Activated T-cell treated with anti-CD3 and anti-CD28 coated beads for 24 hours (primary cell): ENCODE results near the gene TATDN3.
"Not testable (repeated sequence)": the region's sequence is repeated elsewhere in the genome, so short reads cannot be mapped to it uniquely, and the experiment has no call there.

Source experiments
- DNase-seq: peaks from one replicate; pipeline ENCODE4 v3.0.0-alpha.2; 2020; ENCODE audit warnings: low read depth

Gene TATDN3

DNA sequence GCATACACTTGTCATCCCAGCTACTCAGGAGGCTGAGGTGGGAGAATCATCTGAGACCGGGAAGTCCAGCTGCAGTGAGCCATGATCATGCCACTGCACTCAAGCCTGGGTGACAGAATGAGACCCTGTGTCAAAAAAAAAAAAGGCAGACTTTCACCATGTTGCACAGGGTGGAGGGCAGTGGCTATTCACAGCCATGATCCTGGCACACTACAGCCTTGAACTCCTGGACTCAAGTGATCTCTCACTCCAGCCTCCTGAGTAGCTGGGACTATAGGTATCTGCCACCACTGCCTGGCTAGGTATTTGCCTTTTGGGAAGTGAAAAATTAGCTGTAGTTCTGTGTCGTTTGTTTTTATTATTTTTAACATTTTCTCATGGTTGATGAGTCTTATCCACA, 36.7 kb downstream of the TATDN3 start:
- DNase-seq = no peak

DNA sequence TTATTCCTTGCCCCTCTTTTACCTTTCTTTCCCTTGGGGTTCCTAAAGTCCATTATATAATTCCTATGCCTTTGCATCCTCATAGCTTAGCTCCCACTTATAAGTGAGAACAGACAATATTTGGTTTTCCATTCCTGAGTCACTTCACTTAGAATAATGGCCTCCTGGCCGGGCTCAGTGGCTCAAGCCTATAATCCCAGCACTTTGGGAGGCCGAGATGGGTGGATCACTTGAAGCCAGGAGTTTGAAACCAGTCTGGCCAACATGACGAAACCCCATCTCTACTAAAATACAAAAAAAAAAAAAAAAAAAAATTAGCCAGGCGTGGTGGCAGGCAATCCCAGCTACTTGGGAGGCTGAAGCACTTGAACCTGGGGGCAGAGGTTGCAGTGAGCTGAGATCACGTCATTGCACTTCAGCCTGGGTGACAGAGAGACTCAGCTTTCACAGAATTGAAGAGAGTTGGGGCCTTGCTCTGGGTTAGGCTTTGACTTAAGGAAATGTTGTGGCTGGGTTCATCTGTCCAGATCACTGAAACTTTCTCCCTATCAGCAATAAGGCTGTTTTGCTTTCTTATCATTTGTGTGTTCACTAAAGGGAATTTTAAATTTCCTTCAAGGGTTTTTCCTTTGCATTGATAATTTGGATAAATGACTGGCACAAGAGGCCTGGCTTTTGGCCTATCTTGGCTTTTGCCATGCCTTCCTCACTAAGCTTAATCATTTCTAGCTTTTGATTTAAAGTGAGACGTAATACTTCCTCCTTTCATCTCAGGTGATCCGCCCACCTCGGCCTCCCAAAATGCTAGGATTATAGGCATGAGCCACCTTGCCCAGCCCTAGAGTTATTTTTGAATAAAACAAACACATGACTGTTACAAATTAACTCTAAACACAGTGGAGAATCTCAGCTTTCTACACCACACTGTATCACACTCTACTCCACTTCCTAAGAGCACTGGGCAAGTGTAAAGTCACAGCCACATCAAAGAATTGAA, 41.8 kb downstream of the TATDN3 start:
- DNase-seq = not testable (repeated sequence)

DNA sequence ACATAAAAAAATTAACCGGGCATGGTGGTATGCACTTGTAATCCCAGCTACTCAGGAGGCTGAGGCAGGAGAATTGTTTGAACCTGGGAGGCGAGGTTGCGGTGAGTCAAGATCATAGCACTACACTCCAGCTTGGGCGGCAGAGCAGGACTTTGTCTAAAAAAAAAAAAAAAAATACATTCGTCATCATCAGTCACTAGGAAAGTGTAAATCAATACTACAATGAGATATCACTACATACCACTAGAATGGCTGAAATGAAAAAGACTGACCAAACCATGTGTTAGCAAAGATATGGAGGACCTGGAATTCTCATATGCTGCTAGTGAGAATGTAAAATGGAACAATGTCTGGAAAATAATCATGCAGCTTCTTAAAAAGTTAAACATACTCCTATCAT, 46.5 kb downstream of the TATDN3 start:
- DNase-seq = no peak

DNA sequence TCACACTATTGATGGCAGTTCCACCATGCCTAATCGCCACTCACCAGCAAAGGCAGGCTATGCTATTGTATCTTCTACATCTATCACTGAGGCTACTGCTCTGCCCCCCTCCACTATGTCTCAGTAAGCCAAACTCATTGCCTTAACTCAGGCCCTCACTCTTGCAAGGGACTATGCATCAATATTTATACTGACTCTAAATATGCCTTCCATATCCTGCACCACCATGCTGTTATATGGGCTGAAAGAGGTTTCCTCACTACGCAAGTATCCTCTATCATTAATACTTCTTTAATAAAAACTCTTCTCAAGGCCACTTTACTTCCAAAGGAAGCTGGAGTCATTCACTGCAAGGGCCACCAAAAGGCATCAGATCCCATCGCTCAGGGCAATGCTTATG, 52.8 kb downstream of the TATDN3 start:
- DNase-seq = not testable (repeated sequence)

DNA sequence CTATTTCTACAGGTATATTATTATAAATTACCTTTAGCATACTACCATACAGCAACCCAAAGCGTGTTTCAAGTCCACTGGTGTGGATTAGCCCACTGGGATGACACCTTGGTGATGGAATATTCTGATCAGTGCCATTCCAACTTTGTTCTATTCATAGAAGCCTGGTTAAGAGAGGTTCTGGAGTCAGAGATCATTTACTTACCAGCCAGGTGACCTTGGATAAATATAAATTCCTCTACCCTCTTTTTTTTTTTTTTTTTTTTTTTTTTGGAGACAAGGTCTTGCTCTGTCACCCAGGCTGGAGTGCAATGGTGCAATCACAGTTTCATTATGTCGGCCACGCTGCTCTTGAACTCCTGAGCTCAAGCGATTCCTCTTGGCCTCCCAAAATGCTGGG, 55.9 kb downstream of the TATDN3 start, which contains the start of gene SPATA45:
SPATA45 (minus strand) TSS at position 101 of the 400 bp plus-strand sequence. CDS start 11,500 bp downstream, outside the sequence.
- DNase-seq = no peak

DNA sequence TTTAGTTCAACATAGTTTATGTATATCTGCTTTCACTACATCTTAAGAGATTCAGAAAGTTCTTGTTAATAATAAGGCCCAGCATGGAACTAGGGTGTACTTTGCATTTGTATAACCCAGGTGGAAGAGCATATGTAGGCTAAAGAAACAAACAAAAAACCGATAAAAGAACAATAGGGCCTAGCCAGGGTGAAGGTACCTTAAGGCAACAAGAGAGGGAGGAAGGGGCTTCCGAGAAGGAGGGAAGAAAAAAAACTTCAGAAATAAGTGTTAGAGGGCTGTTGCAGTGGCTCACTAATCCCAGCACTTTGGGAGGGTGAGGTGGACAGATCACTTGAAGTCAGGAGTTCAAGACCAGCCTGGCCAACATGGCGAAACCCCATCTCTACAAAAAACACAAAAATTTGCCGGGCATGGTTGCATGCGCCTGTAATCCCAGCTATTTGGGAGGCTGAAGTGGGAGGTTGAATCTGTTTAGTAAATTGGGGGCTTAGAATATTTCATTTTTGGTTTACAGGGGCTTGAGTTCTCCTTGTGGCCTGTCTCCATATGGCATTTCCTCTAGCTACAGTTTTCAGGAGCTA, 60.5 kb downstream of the TATDN3 start:
- no peak for DNase-seq

DNA sequence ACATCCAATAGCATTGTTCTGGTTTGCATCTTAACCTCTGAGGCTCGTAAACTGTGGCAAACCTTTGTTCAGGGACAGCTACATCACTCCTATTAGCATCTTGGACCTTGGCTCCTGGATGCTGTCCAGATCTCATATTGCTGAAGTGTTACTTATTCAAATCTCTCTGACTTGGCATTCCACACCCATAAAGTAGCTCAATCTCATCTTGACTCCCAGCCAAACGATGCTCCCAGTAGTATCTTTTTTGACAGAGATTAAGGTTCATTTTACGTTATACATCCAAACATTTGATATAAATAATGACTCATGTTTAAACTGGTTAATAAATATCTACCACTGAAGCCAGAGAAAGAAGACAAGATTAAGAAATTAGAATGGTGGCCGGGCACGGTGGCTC, 62.0 kb downstream of the TATDN3 start:
- DNase-seq = no peak

DNA sequence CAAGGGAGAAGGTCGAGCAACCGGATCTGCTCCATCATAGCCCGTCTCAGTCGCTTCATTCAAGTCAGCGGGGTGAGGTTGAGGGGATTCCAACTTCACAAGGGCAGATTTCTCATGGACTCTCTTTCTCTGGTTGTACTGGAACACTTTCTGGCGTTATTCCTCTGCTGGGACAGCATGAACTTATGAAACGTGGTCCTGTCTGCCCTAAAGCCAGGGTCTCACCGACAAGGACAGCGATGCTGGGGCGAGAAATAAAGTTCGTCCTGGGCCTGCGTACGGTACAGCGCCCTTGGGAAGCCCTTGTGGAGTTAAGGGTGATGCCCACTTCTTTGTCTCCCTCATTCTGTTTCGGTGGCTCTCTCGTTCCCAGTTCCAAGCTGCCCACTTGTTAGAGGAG, 65.1 kb downstream of the TATDN3 start:
- DNase-seq = no peak

DNA sequence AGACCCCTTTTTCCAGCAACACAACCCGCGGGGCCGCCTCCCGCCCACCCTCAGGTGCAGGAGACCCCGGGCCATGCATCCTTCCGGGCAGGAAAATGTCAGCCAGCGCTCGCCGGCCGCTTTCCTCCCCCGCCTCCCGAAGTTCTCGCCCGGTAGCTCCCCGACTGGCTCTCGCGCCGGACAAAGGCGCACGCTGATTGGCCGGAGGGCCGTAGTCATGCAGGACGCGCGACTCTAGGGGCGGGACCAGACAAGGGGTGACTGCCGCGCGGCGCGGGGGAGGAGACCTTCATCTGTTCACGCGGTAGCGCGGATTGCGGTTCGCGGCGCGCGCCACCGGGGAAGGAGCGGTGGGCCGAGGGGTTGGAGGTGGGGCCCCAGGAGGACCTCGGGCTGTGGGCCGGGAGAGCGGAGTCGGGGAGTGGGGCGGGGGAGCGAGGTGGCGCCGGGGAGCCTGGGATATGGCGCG, 66.3 kb downstream of the TATDN3 start, which contains the start of gene FLVCR1:
FLVCR1 (plus strand) TSS at position 284 of the 469 bp plus-strand sequence; CDS start at position 462, 178 bp downstream.
- DNase-seq = peak; percentile 92

DNA sequence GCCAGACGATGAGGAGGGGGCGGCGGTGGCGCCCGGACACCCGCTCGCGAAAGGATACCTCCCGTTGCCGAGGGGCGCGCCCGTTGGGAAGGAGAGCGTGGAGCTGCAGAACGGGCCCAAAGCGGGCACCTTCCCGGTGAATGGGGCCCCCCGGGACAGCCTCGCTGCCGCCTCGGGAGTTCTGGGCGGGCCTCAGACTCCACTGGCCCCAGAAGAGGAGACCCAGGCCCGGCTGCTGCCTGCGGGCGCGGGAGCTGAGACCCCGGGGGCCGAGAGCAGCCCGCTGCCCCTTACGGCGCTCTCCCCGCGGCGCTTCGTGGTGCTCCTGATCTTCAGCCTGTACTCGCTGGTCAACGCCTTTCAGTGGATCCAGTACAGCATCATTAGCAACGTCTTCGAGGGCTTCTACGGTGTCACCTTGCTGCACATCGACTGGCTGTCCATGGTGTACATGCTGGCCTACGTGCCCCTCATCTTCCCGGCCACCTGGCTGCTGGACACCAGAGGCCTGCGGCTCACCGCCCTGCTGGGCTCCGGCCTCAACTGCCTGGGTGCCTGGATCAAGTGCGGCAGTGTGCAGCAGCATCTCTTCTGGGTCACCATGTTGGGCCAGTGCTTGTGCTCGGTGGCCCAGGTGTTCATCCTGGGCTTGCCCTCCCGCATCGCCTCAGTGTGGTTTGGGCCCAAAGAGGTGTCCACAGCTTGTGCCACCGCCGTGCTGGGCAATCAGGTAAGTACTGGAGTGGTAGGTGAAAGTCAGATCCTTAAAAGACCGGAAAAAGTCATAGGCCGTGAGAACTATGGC, 67.0 kb downstream of the TATDN3 start:
- peak; percentile 1 for DNase-seq

DNA sequence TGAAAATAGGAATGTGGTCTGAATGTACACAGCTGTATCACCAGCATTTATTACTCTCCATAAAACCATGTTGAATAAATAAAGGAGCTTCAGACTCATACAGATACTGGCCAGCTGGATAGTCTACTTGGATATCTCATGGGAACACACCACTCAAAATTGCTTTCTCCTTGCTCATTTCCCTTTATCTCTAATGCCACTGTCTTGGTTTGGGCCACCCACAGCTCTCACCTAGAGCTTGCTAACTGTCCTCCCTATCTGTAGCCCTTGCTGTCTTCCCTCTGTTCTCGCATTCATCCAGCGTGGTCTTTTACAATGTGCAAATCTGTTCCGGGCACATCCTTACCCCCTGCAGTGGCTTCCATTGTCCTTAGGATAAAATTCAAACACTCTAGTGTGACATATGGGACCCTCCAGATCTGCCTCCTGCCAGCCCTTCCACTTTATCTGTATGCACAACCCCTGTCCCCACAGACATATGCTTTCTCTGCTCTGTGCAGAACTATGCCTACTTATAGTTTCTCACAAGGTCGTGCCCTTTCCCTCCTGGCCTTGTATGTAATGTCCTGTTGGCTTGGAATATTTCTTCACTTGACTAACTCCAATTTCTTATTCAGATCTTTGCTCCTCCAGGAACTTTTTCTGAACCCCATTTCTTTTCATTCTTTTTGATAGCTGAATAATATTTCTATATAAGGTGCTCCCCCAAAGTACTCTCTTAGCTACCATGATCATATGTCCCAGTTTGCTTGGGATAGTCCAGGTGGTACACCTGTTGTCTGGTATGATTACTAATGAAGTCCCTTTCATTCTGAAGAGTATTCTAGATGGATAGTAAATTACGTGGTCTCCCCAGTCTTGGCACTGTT, 69.3 kb downstream of the TATDN3 start:
- no peak for DNase-seq

DNA sequence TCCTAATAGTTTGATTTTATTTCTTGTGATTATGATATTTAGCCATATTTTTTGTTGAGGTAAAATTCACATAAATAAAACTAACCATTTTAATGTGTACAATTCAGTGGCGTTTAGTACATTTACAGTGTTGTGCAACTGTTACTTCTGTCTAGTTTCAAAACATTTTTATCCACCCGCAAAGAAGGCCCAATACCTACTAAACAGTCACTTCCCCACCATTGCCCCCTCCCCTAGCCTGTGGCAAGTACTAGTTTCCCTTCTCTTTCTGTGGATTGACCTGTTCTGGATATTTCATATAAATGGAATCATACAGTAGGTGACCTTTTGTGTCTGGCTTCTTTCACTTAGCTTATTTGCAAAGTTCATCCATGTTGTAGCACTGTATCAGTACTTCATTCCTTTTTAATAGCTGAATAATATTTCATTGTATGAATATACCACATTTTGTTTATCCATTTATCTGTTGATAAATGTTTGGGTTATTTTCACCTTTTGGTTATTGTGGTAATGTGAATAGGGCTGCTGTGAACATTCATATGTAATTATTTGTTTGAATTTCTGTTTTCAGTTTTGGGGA, 70.5 kb downstream of the TATDN3 start:
- DNase-seq = no peak

DNA sequence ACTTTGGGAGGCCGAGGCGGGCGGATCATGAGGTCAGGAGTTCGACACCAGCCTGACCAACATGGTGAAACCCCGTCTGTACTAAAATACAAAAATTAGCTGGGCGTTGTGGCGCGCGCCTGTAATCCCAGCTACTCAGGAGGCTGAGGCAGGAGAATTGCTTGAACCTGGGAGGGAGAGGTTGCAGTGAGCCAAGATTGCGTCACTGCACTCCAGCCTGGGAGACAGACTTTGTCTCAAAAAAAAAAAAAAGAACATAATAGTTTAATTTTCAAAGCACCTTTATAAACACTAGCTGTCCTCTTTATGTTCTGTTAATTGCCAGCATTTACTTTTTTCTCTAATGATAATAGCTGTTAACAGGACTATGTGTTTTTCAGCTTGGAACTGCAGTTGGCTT, 71.7 kb downstream of the TATDN3 start:
- DNase-seq = not testable (repeated sequence)

DNA sequence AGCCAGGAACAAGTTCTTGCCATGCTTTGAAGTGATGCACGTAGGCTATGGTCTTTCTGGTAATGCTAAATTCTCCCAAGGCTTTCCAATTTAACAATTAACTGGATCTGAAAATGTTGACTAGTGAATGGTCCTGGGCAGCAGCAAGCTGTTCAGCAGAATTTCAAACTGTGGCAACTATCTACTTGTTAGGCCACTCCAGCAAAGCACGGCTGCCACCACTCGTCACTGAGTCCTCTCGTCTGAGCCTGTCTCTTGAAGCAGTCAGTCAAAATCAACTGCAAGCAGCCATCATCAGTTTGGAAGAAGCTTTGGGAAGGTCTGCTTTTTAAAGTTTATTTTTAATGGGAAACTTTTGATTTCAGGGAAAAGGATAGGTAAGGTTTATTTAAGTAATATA, 72.5 kb downstream of the TATDN3 start:
- DNase-seq = no peak
